Measurements from ENCODE around the gene CDKN2AIPNL. TPM values are rescaled to one million over a fixed set of nuclear protein-coding genes. Genes with fewer than 3 reads are reported as not detected.

Gene CDKN2AIPNL
- total RNA-seq, 1 experiment from 2014 or later, result 63.0 TPM

DNA sequence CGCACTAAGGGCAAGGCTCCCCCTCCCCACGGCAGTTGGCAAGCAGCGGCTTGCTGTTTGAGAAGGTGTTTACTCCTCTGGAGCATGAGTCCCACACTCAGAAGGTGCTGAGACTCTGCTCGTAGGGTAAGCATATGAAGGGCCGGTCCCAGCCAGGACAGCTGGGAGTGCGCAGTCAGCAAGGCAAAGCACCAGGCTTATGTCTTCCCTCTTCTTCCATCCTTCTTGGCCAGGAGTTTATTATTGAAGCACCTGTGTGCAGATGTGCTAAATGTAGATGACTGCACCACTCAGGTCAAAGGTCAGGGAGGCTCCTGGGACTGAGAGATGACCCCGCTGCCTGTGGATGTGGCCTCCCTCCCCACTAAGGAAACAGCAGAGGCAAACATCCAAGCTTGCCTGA, 27.0 kb upstream of the CDKN2AIPNL start:
- Histone ChIP-seq H3K9me2 (ENCODE audit: insufficient read depth) (no peaks in the 10 kb centered on the region), H2AFZ (ENCODE audit: low read depth, low read length, poor library complexity, severe bottlenecking) (no peak overlapping the region), H3K79me2 (ENCODE audit: insufficient read depth, low read length) (no peaks in the 10 kb centered on the region), H3K4me2 (ENCODE audit: low read length) (no peak overlapping the region), H3K27ac (ENCODE audit: low read depth, low read length) (no peak overlapping the region), H3K36me3 (ENCODE audit: control insufficient read depth in 1 of 2, insufficient read depth in 2 of 2, low read length in 2 of 2) (no peaks in the 10 kb centered on the region), H3K27me3 (ENCODE audit: insufficient read depth, low read length) (no peaks in the 10 kb centered on the region), H3K9me3 (ENCODE audit: control insufficient read depth in 1 of 2, insufficient read depth in 1 of 2, low read depth in 1 of 2, low read length in 2 of 2) (no peaks in the 10 kb centered on the region), H3K4me3 (replicated peaks in 1 of 2; ENCODE audit: low read depth in 1 of 2, low read length in 2 of 2) (no peak overlapping the region), H3K4me1 (ENCODE audit: control insufficient read depth in 1 of 2, insufficient read depth in 2 of 2, low read length in 2 of 2) (peaks cover 5 to 26% of the 10 kb centered on the region in 2 experiments; a peak in 3 of 4 replicates), H4K20me1 (ENCODE audit: insufficient read depth) (no peaks in the 10 kb centered on the region), H3K9ac (ENCODE audit: low read length) (no peak overlapping the region)
- DNase-seq (ENCODE audit: low read depth, low spot score), result no peak
- no peak for TF ChIP-seq ZFX (IDR thresholded peaks at IDR 0.05)
- TF ChIP-seq YY1 (IDR thresholded peaks at IDR 0.05; ENCODE audit: extremely low read depth, insufficient replicate concordance, low read depth, low read length), result no peak
- TF ChIP-seq POLR2AphosphoS5 (IDR thresholded peaks at IDR 0.05; ENCODE audit: low read depth, low read length), result no peak
- TF ChIP-seq, protein P1, sequence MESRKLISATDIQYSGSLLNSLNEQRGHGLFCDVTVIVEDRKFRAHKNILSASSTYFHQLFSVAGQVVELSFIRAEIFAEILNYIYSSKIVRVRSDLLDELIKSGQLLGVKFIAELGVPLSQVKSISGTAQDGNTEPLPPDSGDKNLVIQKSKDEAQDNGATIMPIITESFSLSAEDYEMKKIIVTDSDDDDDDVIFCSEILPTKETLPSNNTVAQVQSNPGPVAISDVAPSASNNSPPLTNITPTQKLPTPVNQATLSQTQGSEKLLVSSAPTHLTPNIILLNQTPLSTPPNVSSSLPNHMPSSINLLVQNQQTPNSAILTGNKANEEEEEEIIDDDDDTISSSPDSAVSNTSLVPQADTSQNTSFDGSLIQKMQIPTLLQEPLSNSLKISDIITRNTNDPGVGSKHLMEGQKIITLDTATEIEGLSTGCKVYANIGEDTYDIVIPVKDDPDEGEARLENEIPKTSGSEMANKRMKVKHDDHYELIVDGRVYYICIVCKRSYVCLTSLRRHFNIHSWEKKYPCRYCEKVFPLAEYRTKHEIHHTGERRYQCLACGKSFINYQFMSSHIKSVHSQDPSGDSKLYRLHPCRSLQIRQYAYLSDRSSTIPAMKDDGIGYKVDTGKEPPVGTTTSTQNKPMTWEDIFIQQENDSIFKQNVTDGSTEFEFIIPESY (IDR thresholded peaks at IDR 0.05; ENCODE audit: extremely low read depth, insufficient replicate concordance, low read length), result no peak
- TF ChIP-seq, protein P2, sequence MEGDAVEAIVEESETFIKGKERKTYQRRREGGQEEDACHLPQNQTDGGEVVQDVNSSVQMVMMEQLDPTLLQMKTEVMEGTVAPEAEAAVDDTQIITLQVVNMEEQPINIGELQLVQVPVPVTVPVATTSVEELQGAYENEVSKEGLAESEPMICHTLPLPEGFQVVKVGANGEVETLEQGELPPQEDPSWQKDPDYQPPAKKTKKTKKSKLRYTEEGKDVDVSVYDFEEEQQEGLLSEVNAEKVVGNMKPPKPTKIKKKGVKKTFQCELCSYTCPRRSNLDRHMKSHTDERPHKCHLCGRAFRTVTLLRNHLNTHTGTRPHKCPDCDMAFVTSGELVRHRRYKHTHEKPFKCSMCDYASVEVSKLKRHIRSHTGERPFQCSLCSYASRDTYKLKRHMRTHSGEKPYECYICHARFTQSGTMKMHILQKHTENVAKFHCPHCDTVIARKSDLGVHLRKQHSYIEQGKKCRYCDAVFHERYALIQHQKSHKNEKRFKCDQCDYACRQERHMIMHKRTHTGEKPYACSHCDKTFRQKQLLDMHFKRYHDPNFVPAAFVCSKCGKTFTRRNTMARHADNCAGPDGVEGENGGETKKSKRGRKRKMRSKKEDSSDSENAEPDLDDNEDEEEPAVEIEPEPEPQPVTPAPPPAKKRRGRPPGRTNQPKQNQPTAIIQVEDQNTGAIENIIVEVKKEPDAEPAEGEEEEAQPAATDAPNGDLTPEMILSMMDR (IDR thresholded peaks at IDR 0.05 in 2 of 3, conservative IDR thresholded peaks at IDR 0.05 in 1 of 3; ENCODE audit: borderline replicate concordance in 1 of 3, insufficient read depth in 1 of 3, low read depth in 2 of 3, low read length in 2 of 3), result no peak
- no peak for TF ChIP-seq FOSL1 (IDR thresholded peaks at IDR 0.05; ENCODE audit: low read depth)
- TF ChIP-seq, protein P3, sequence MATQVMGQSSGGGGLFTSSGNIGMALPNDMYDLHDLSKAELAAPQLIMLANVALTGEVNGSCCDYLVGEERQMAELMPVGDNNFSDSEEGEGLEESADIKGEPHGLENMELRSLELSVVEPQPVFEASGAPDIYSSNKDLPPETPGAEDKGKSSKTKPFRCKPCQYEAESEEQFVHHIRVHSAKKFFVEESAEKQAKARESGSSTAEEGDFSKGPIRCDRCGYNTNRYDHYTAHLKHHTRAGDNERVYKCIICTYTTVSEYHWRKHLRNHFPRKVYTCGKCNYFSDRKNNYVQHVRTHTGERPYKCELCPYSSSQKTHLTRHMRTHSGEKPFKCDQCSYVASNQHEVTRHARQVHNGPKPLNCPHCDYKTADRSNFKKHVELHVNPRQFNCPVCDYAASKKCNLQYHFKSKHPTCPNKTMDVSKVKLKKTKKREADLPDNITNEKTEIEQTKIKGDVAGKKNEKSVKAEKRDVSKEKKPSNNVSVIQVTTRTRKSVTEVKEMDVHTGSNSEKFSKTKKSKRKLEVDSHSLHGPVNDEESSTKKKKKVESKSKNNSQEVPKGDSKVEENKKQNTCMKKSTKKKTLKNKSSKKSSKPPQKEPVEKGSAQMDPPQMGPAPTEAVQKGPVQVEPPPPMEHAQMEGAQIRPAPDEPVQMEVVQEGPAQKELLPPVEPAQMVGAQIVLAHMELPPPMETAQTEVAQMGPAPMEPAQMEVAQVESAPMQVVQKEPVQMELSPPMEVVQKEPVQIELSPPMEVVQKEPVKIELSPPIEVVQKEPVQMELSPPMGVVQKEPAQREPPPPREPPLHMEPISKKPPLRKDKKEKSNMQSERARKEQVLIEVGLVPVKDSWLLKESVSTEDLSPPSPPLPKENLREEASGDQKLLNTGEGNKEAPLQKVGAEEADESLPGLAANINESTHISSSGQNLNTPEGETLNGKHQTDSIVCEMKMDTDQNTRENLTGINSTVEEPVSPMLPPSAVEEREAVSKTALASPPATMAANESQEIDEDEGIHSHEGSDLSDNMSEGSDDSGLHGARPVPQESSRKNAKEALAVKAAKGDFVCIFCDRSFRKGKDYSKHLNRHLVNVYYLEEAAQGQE (IDR thresholded peaks at IDR 0.05; ENCODE audit: low read depth), result no peak
- no peak for TF ChIP-seq SP1 (IDR thresholded peaks at IDR 0.05; ENCODE audit: low read depth)
- TF ChIP-seq ZNF274 (IDR thresholded peaks at IDR 0.05; ENCODE audit: low read depth, low read length), result no peak
- no peak for TF ChIP-seq EZH2 (IDR thresholded peaks at IDR 0.05)
- no peak for TF ChIP-seq CEBPB (IDR thresholded peaks at IDR 0.05; ENCODE audit: low read depth)
- intact Hi-C loops (cut with micrococcal nuclease), result no loop called here
- no TSS peak for BruUV-seq (replicated peaks)
- ATAC-seq, result no peak
- ChIA-PET CTCF (no interaction called here), POLR2A (no interaction called here), RAD21 (ENCODE audit: low non-redundant PET in 1 of 2, low total read pairs in 2 of 2, uncharacterized antibody in 2 of 2, unreplicated experiment in 2 of 2) (no interaction called here)
